RWPE2 (cell line): ENCODE measurements around the gene CALB2.

Experiments
- ATAC-seq: fragments of 200-7000 bp; cut with Tn5 transposase; 3 replicates; pipeline ENCODE4 v1.9.1; 2021; ENCODE audit warnings: low read depth
- DNase-seq: peaks from one replicate; pipeline ENCODE4 v3.0.0-alpha.2; 2020; ENCODE audit warnings: low spot score
- H3K27ac ChIP-seq: fragments of 450-650 bp; 2 replicates; pipeline ENCODE4 v1.5.1; 2017; ENCODE audit warnings: mild to moderate bottlenecking; ENCODE audit not compliant: poor library complexity, severe bottlenecking
- H3K27me3 ChIP-seq: fragments of 250-450 bp; sonication (Bioruptor Pico); 2 replicates; pipeline ENCODE4 v1.5.1; 2021; ENCODE audit warnings: mild to moderate bottlenecking, moderate library complexity; ENCODE audit not compliant: insufficient read depth, poor library complexity, severe bottlenecking
- H3K36me3 ChIP-seq: fragments of 250-450 bp; sonication (Bioruptor Pico); 2 replicates; pipeline ENCODE4 v1.5.1; 2020; ENCODE audit warnings: low read depth, mild to moderate bottlenecking, moderate library complexity
- H3K4me1 ChIP-seq: fragments of 250-450 bp; sonication (Bioruptor Pico); 2 replicates; pipeline ENCODE4 v1.5.1; 2021; ENCODE audit warnings: mild to moderate bottlenecking, moderate library complexity; ENCODE audit not compliant: insufficient read depth, poor library complexity, severe bottlenecking
- H3K4me3 ChIP-seq: fragments of 250-450 bp; sonication (Bioruptor Pico); 2 replicates; pipeline ENCODE4 v1.5.1; 2021; ENCODE audit warnings: mild to moderate bottlenecking, moderate library complexity; ENCODE audit not compliant: severe bottlenecking
- H3K9me3 ChIP-seq: fragments of 250-450 bp; sonication (Bioruptor Pico); 2 replicates; pipeline ENCODE4 v1.5.1; 2021; ENCODE audit warnings: mild to moderate bottlenecking, moderate library complexity; ENCODE audit not compliant: severe bottlenecking
- CTCF ChIP-seq: fragments of 450-650 bp; IDR thresholded peaks from one replicate; pipeline ENCODE4 v1.5.1; 2017; ENCODE audit warnings: mild to moderate bottlenecking, moderate library complexity; ENCODE audit not compliant: poor library complexity, severe bottlenecking

The CALB2 gene

GRCh38 chr16:71402674-71403073 is 44.2 kb downstream of the CALB2 start:
- TF ChIP-seq CTCF: no peak
- ATAC-seq (no peak), DNase-seq (no peak)

GRCh38 chr16:71404364-71404763 is 45.8 kb downstream of the CALB2 start:
- TF ChIP-seq CTCF: no peak
- DNase-seq: no peak
- no peak for ATAC-seq
- Histone ChIP-seq H3K27me3 (peaks cover 22% of the 10 kb centered on the region), H3K27ac (no peak overlapping the region), H3K36me3 (no peaks in the 10 kb centered on the region), H3K9me3 (peaks cover 3% of the 10 kb centered on the region), H3K4me3 (no peak overlapping the region), H3K4me1 (no peaks in the 10 kb centered on the region)

More at GRCh38 chr16:71402674-71403073, 44.2 kb downstream of the CALB2 start:
- Histone ChIP-seq H3K9me3 (peaks cover 3% of the 10 kb centered on the region), H3K27me3 (peaks cover 9% of the 10 kb centered on the region), H3K4me1 (no peaks in the 10 kb centered on the region), H3K36me3 (no peaks in the 10 kb centered on the region), H3K4me3 (no peak overlapping the region), H3K27ac (no peak overlapping the region)

- TF ChIP-seq CTCF: no peak
- Histone ChIP-seq H3K4me1 (no peaks in the 10 kb centered on the region), H3K36me3 (no peaks in the 10 kb centered on the region), H3K27ac (no peak overlapping the region), H3K4me3 (no peak overlapping the region), H3K27me3 (peaks cover 31% of the 10 kb centered on the region), H3K9me3 (peaks cover 3% of the 10 kb centered on the region)
- ATAC-seq: no peak
- DNase-seq: no peak
These were observed 47.8 kb downstream of the CALB2 start for GRCh38 chr16:71406316-71406715.

GRCh38 chr16:71406724-71407123 is 48.2 kb downstream of the CALB2 start:
- no peak for TF ChIP-seq CTCF
- Histone ChIP-seq H3K4me3 (no peak overlapping the region), H3K4me1 (no peaks in the 10 kb centered on the region), H3K36me3 (no peaks in the 10 kb centered on the region), H3K27ac (no peak overlapping the region), H3K27me3 (peaks cover 31% of the 10 kb centered on the region), H3K9me3 (peaks cover 3% of the 10 kb centered on the region)
- no peak for DNase-seq
- no peak for ATAC-seq

- Histone ChIP-seq H3K9me3 (peaks cover 3% of the 10 kb centered on the region), H3K4me3 (no peak overlapping the region), H3K27ac (no peak overlapping the region), H3K4me1 (no peaks in the 10 kb centered on the region), H3K27me3 (peaks cover 31% of the 10 kb centered on the region), H3K36me3 (no peaks in the 10 kb centered on the region)
- no peak for TF ChIP-seq CTCF
- DNase-seq: no peak
- no peak for ATAC-seq
These were observed 49.2 kb downstream of the CALB2 start for GRCh38 chr16:71407731-71408130.
